VCaP (cell line): ENCODE measurements around the gene KIF13A.
"Not testable (repeated sequence)": the region's sequence is repeated elsewhere in the genome, so short reads cannot be mapped to it uniquely, and the experiment has no call there.

Experiments used
- H3K27ac ChIP-seq: fragments of 450-650 bp; 2 replicates; pipeline ENCODE4 v1.5.1; 2017
- TF ChIP-seq, protein P1 (sequence below): fragments of 450-650 bp; conservative IDR thresholded peaks from 2 replicates; pipeline ENCODE4 v1.5.1; 2017; ENCODE audit warnings: mild to moderate bottlenecking, moderate library complexity

Gene KIF13A

DNA sequence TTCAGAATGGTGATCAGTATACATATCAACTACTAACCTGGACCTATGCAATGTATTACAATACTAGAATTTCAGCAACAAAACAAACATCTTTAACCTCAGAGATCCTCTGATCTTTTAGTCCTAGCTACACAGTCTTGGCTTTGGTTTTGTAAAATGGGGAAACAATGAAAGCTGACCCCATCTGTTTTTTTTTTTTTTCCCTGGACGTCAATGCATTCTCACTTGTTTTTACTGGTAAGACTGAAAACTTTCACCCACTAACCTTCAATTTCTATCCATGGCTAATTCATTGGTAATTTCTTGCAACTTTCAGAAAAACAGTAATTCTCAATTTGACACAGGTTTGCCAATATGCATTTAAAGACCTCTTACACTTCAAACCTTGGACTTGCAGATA is 3.0 kb downstream of the KIF13A start:
- TF ChIP-seq, protein P1, sequence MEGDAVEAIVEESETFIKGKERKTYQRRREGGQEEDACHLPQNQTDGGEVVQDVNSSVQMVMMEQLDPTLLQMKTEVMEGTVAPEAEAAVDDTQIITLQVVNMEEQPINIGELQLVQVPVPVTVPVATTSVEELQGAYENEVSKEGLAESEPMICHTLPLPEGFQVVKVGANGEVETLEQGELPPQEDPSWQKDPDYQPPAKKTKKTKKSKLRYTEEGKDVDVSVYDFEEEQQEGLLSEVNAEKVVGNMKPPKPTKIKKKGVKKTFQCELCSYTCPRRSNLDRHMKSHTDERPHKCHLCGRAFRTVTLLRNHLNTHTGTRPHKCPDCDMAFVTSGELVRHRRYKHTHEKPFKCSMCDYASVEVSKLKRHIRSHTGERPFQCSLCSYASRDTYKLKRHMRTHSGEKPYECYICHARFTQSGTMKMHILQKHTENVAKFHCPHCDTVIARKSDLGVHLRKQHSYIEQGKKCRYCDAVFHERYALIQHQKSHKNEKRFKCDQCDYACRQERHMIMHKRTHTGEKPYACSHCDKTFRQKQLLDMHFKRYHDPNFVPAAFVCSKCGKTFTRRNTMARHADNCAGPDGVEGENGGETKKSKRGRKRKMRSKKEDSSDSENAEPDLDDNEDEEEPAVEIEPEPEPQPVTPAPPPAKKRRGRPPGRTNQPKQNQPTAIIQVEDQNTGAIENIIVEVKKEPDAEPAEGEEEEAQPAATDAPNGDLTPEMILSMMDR = no peak
- H3K27ac ChIP-seq = no peak overlapping the region

DNA sequence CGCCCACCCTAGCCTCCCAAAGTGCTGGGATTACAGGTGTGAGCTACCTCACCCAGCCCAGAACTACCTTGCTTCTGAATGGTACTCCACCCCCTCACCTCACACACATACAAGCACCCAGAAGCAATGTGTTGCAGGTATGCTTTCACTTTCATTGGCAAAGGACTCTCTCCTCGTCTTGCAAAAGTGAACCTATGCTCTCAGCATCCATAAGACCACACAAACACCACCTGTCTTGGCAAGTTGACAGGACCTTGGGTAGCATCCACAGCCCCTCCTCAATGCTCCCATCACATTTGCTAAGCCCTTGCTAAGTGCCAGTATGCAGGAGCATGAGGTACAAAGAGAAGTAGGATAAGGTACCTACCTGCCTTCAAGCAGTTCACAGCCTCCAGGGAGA is 3.7 kb downstream of the KIF13A start:
- H3K27ac ChIP-seq = no peak overlapping the region
- TF ChIP-seq, protein P1 = no peak

DNA sequence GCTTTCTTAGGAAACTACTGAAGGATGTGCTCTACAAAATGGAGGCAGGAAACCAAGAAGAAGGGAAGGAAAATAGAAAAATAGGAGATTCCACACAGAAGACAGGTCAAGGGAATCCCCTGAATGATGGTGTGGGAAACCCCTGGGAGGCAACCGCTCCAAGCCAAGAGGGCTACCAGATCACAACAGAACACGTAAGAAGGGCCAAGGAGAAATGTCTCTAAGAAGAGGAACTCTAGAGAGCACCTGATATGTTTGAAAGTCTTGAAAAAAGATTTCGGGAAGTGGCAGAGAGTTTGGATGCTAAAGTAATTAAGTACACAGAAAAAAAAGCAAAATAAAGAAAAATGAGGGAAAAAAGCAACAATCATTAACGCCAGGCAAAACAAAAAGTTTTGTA is 7.1 kb downstream of the KIF13A start:
- H3K27ac ChIP-seq = no peak overlapping the region
- TF ChIP-seq, protein P1 = no peak

DNA sequence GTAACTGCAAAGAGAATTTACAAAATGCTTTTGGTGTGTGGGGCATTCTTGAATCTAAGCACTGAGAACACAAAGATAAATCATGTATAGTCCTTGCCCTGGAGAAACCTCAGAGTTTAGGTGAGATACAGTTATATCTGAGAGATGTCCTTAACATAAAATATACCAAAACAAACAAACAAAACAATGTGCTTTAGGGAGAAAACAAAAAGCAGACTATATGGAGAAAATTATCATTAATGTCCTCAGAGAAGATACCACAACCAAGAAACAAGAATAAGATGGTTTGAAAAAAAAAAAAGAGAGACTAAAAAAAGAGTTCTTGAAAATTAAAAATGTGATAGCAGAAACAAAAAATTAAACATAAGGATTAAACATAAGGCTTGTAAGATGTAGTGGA is 8.0 kb downstream of the KIF13A start:
- TF ChIP-seq, protein P1 = no peak
- no peak overlapping the region for H3K27ac ChIP-seq

DNA sequence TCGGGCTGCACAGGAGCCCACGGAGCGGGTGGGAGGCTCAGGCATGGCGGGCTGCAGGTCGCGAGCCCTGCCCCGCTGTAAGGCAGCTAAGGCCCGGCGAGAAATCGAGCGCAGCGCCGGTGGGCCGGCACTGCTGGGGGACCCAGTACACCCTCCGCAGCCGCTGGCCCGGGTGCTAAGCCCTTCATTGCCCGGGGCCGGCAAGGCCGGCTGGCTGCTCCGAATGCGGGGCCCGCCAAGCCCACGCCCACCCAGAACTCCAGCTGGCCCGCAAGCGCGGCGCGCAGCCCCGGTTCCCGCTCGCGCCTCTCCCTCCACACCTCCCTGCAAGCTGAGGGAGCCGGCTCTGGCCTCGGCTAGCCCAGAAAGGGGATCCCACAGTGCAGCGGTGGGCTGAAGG is 11.2 kb downstream of the KIF13A start:
- not testable (repeated sequence) for H3K27ac ChIP-seq

DNA sequence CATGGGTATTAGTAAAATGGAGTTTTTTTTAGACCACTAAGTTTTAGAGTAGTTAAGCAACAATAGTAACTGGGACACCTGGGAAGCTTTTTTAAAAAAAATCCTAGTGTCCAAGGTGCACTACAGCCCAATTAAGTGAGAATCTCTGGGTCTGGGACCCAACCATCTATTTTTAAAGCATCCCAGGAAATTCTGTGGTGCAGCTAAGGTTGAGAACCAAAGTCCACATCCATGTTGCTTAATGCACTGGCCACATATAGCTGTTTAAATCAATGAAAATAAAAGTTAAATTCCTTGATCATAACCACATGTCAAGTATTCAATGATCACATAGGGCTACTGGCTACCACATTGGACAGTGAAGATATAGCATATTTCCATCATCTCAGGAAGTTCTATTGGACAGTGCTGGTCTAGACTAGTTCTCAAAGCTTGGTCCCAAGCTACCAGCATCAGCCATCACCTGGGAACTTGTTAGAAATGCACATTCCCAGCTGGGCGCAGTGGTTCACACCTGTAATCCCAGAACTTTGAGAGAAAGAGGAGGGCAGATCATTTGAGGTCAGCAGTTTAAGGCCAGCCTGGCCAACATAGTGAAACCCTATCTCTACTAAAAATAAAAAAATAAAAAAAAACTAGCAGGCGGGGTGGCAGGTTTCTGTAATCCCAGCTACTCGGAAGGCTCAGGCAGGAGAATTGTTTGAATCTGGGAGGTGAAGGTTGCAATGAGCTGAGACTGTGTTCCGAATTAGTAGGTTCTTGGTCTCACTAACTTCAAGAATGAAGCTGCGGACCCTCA is 12.7 kb downstream of the KIF13A start:
- no peak overlapping the region for H3K27ac ChIP-seq
- TF ChIP-seq, protein P1 = no peak

DNA sequence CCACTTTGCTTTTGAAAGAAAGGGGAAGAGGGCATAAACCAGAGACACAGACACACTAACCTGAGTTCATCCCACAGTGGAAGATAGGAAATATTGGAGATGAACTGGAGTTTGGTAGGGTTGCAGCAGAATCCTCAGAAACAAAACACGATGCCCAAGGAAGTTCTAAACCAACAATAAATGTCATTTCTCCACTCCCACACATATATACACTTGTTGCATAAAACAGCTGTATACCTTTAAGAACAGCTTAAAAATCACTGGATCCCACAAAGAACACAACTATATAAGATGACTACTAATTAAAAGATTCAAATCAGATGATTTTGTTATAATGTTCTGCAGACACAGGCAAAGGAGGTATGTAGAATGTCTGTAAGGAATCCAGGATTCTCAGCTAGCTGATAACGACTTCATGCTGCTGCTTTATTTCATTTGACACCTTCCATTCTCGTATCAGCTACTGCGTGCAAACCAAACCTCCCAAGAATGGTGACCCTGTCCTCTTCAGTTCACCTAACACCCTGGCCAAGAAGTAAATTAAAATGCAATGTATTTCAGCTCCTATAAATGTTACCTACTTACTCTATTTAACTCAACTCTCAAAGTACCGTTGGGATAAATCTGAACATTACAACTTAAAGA is 14.3 kb downstream of the KIF13A start:
- H3K27ac ChIP-seq = peak overlapping the region; percentile 33; the same call in 1 of the 2 replicates
- TF ChIP-seq, protein P1 = no peak
